GM19025 (cell line): Measurements from ENCODE around the gene PFKL.

Source experiments
- ATAC-seq: cut with Tn5 transposase; IDR thresholded peaks from one replicate; pipeline ENCODE4 v1.9.1; 2021; ENCODE audit warnings: mild to moderate bottlenecking, low read depth, moderate library complexity; ENCODE audit not compliant: unreplicated experiment

Gene PFKL

GRCh38 chr21:44325386-44326271, 25.8 kb downstream of the PFKL start:
- ATAC-seq, result no peak

- no peak for ATAC-seq
Observed at GRCh38 chr21:44326272-44326647, 26.4 kb downstream of the PFKL start.

GRCh38 chr21:44326716-44327602, 27.1 kb downstream of the PFKL start:
- no peak for ATAC-seq

GRCh38 chr21:44327603-44327974, 27.7 kb downstream of the PFKL start:
- ATAC-seq, result no peak

- no peak for ATAC-seq
Observed at GRCh38 chr21:44328242-44328895, 28.5 kb downstream of the PFKL start.

GRCh38 chr21:44329086-44329889, 29.4 kb downstream of the PFKL start:
- no peak for ATAC-seq

GRCh38 chr21:44329971-44330681, 30.3 kb downstream of the PFKL start:
- ATAC-seq, result no peak

GRCh38 chr21:44330698-44331097, 30.8 kb downstream of the PFKL start:
- no peak for ATAC-seq

- no peak for ATAC-seq
Observed at GRCh38 chr21:44331209-44331608, 31.4 kb downstream of the PFKL start.

GRCh38 chr21:44331650-44332307, 31.9 kb downstream of the PFKL start:
- ATAC-seq, result no peak

- ATAC-seq, result no peak
Observed at GRCh38 chr21:44332383-44332782, 32.5 kb downstream of the PFKL start.

- no peak for ATAC-seq
Observed at GRCh38 chr21:44332965-44333364, 33.1 kb downstream of the PFKL start.

GRCh38 chr21:44333509-44334328, 33.9 kb downstream of the PFKL start:
- ATAC-seq, result no peak

- no peak for ATAC-seq
Observed at GRCh38 chr21:44334329-44335030, 34.6 kb downstream of the PFKL start.

- no peak for ATAC-seq
Observed at GRCh38 chr21:44335266-44336059, 35.6 kb downstream of the PFKL start.

- ATAC-seq, result no peak
Observed at GRCh38 chr21:44337449-44337848, 37.6 kb downstream of the PFKL start.
